Left ventricle myocardium inferior (tissue), 1 donor: ENCODE data around the gene EFL1. TPM values are rescaled to one million over a fixed set of nuclear protein-coding genes. Genes with fewer than 3 reads are reported as not detected.

Source experiments
- DNase-seq: peaks from one replicate; pipeline ENCODE4 v3.0.0-alpha.2; 2020
- H3K27ac ChIP-seq: fragments of 200-600 bp; replicated peaks from 2 replicates; pipeline ENCODE4 v1.8.0; 2021
- H3K27me3 ChIP-seq: fragments of 200-600 bp; 2 replicates; pipeline ENCODE4 v1.8.0; 2021; ENCODE audit warnings: low read depth
- H3K36me3 ChIP-seq: fragments of 200-600 bp; 2 replicates; pipeline ENCODE4 v1.8.0; 2021
- H3K4me1 ChIP-seq: fragments of 200-600 bp; 2 replicates; pipeline ENCODE4 v1.8.0; 2021
- H3K4me3 ChIP-seq: fragments of 200-600 bp; 2 replicates; pipeline ENCODE4 v1.8.0; 2021; ENCODE audit warnings: mild to moderate bottlenecking, moderate library complexity
- H3K9me3 ChIP-seq: fragments of 200-600 bp; replicated peaks from 2 replicates; pipeline ENCODE4 v1.8.0; 2021
- intact Hi-C: fragments of 100-400 bp; cut with micrococcal nuclease; formaldehyde crosslinking; loops from one replicate; pipeline ENCODE4 v1.11.0; 2022
- total RNA-seq: library from RNA; stranded (reverse); fragmentation: NEBNext Ultra II Directional; extraction: Animal tissue kit (Norgen Biotek cat#: 25700); gene quantifications from one replicate; pipeline ENCODE4 v1.2.1, GENCODE V29; 2021
- TF ChIP-seq, protein P1 (sequence below): fragments of 200-600 bp; IDR thresholded peaks from 2 replicates; pipeline ENCODE4 v1.8.0; 2021; ENCODE audit warnings: antibody characterized with exemption, mild to moderate bottlenecking, borderline replicate concordance
- donor health status: DM: no; HTN: yes; CAD: no; lungs with severe emphysema.

EFL1 gene
- total RNA-seq, 1 donor from 2014 or later, result 12.9 TPM

DNA sequence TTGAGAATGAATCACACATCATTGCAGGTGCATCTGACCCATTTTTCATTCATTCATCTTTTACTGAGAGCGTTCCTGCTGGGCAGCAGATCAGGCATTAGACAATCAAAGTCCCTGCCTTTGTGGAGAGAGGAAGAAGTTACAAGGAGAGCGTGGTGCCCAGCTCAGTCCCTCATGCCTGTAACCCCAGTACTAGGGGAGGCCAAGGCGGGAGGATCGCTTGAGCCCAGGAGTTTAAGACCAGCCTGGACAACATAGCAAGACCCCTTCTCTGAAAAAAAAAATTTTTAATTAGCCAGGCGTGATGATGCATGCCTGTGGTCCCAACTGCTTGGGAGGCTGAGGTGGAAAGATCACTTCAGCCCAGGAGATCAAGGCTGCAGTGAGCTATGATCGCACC, 181.8 kb downstream of the EFL1 start:
- no peak overlapping the region for H3K4me3 ChIP-seq
- H3K27ac ChIP-seq, result no peak overlapping the region
- peaks cover 65% of the 10 kb centered on the region for H3K27me3 ChIP-seq
- DNase-seq, result no peak
- intact Hi-C loops, result no loop called here
- H3K9me3 ChIP-seq, result no peaks in the 10 kb centered on the region
- no peaks in the 10 kb centered on the region for H3K4me1 ChIP-seq
- TF ChIP-seq, protein P1, sequence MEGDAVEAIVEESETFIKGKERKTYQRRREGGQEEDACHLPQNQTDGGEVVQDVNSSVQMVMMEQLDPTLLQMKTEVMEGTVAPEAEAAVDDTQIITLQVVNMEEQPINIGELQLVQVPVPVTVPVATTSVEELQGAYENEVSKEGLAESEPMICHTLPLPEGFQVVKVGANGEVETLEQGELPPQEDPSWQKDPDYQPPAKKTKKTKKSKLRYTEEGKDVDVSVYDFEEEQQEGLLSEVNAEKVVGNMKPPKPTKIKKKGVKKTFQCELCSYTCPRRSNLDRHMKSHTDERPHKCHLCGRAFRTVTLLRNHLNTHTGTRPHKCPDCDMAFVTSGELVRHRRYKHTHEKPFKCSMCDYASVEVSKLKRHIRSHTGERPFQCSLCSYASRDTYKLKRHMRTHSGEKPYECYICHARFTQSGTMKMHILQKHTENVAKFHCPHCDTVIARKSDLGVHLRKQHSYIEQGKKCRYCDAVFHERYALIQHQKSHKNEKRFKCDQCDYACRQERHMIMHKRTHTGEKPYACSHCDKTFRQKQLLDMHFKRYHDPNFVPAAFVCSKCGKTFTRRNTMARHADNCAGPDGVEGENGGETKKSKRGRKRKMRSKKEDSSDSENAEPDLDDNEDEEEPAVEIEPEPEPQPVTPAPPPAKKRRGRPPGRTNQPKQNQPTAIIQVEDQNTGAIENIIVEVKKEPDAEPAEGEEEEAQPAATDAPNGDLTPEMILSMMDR, result no peak
- no peaks in the 10 kb centered on the region for H3K36me3 ChIP-seq

Other genes with a start within 250 kb of the EFL1 start
- 2.5 TPM for gene MEX3B, start 216.7 kb downstream of the EFL1 start, total RNA-seq
- 2.6 TPM for gene SAXO2, start 84 bp upstream of the EFL1 start, total RNA-seq
- 0.33 TPM for gene GOLGA6L10, start 86.7 kb upstream of the EFL1 start, total RNA-seq
- gene GOLGA6L9, start 167.1 kb upstream of the EFL1 start, total RNA-seq, result 0.99 TPM